WTC11 (cell line): ENCODE results near the gene GEMIN5. TPM values are rescaled to one million over a fixed set of nuclear protein-coding genes. Genes with fewer than 3 reads are reported as not detected.

Experiments used
- AFF4 ChIP-seq: sonication (generic); formaldehyde crosslinking; IDR thresholded peaks from 2 replicates; pipeline ENCODE4 v1.8.1; 2023; ENCODE audit warnings: mild to moderate bottlenecking, missing genetic modification reagents, borderline replicate concordance
- CBFB ChIP-seq: sonication (generic); formaldehyde crosslinking; IDR thresholded peaks from 2 replicates; pipeline ENCODE4 v1.8.1; 2022; ENCODE audit warnings: mild to moderate bottlenecking, low read depth, missing genetic modification reagents
- ELF4 ChIP-seq: sonication (generic); formaldehyde crosslinking; IDR thresholded peaks from 2 replicates; pipeline ENCODE4 v1.8.1; 2022; ENCODE audit warnings: low read depth, mild to moderate bottlenecking, moderate library complexity, missing genetic modification reagents
- ERG ChIP-seq: fragments of 250-450 bp; sonication (Bioruptor Pico); IDR thresholded peaks from 2 replicates; pipeline ENCODE4 v1.8.0; 2021; ENCODE audit warnings: mild to moderate bottlenecking
- ESRRA ChIP-seq: sonication (generic); formaldehyde crosslinking; IDR thresholded peaks from 2 replicates; pipeline ENCODE4 v1.8.1; 2022; ENCODE audit warnings: mild to moderate bottlenecking, missing genetic modification reagents, borderline replicate concordance
- FOXJ3 ChIP-seq: sonication (generic); formaldehyde crosslinking; IDR thresholded peaks from 2 replicates; pipeline ENCODE4 v1.9.0; 2021; ENCODE audit warnings: missing genetic modification reagents, mild to moderate bottlenecking, borderline replicate concordance
- GTF2I ChIP-seq: fragments of 250-450 bp; sonication (Bioruptor Pico); conservative IDR thresholded peaks from 2 replicates; pipeline ENCODE4 v1.4.0; 2021; ENCODE audit warnings: mild to moderate bottlenecking
- MLX ChIP-seq: sonication (generic); formaldehyde crosslinking; IDR thresholded peaks from 2 replicates; pipeline ENCODE4 v1.8.1; 2023; ENCODE audit warnings: mild to moderate bottlenecking, missing genetic modification reagents, moderate library complexity
- NR3C1 ChIP-seq: sonication (generic); formaldehyde crosslinking; conservative IDR thresholded peaks from 2 replicates; pipeline ENCODE4 v1.8.1; 2023; ENCODE audit warnings: low read depth, mild to moderate bottlenecking, missing genetic modification reagents
- OVOL2 ChIP-seq: fragments of 250-450 bp; sonication (Bioruptor Pico); IDR thresholded peaks from 2 replicates; pipeline ENCODE4 v1.9.0; 2021; ENCODE audit warnings: mild to moderate bottlenecking, borderline replicate concordance
- PRDM15 ChIP-seq: sonication (generic); formaldehyde crosslinking; IDR thresholded peaks from 2 replicates; pipeline ENCODE4 v1.8.0; 2022; ENCODE audit warnings: missing genetic modification reagents
- PRRX2 ChIP-seq: fragments of 250-450 bp; sonication (Bioruptor Pico); IDR thresholded peaks from 2 replicates; pipeline ENCODE4 v1.8.0; 2021; ENCODE audit warnings: mild to moderate bottlenecking
- RORB ChIP-seq: fragments of 250-450 bp; sonication (Bioruptor Pico); IDR thresholded peaks from 2 replicates; pipeline ENCODE4 v1.9.0; 2021; ENCODE audit warnings: mild to moderate bottlenecking
- SOX15 ChIP-seq: fragments of 250-450 bp; sonication (Bioruptor Pico); IDR thresholded peaks from 2 replicates; pipeline ENCODE4 v1.9.0; 2021; ENCODE audit warnings: mild to moderate bottlenecking
- SP1 ChIP-seq: sonication (generic); formaldehyde crosslinking; conservative IDR thresholded peaks from 2 replicates; pipeline ENCODE4 v1.8.1; 2022; ENCODE audit warnings: missing genetic modification reagents
- TCF7 ChIP-seq: sonication (generic); formaldehyde crosslinking; IDR thresholded peaks from 2 replicates; pipeline ENCODE4 v1.8.0; 2022; ENCODE audit warnings: mild to moderate bottlenecking, low read depth, missing genetic modification reagents, moderate library complexity
- USF2 ChIP-seq: sonication (generic); formaldehyde crosslinking; IDR thresholded peaks from 2 replicates; pipeline ENCODE4 v1.8.1; 2023; ENCODE audit warnings: mild to moderate bottlenecking, missing genetic modification reagents, moderate library complexity
- ZNF121 ChIP-seq: sonication (generic); formaldehyde crosslinking; IDR thresholded peaks from 2 replicates; pipeline ENCODE4 v1.8.0; 2023; ENCODE audit warnings: missing genetic modification reagents
- ZNF219 ChIP-seq: sonication (generic); formaldehyde crosslinking; IDR thresholded peaks from 2 replicates; pipeline ENCODE4 v1.8.0; 2023; ENCODE audit warnings: missing genetic modification reagents, mild to moderate bottlenecking, borderline replicate concordance
- ZNF263 ChIP-seq: sonication (generic); formaldehyde crosslinking; IDR thresholded peaks from 2 replicates; pipeline ENCODE4 v1.8.1; 2022; ENCODE audit warnings: low read depth, mild to moderate bottlenecking, moderate library complexity, missing genetic modification reagents
- ZNF512 ChIP-seq: sonication (generic); formaldehyde crosslinking; IDR thresholded peaks from 2 replicates; pipeline ENCODE4 v1.8.1; 2022; ENCODE audit warnings: missing genetic modification reagents, borderline replicate concordance
- ZSCAN18 ChIP-seq: fragments of 250-450 bp; sonication (Bioruptor Pico); IDR thresholded peaks from 2 replicates; pipeline ENCODE4 v2.1.2; 2022; ENCODE audit warnings: mild to moderate bottlenecking, moderate library complexity
- total RNA-seq: library from RNA; stranded (reverse); gene quantifications from 3 replicates; pipeline ENCODE4 v1.2.3, GENCODE V29; 2021

Gene GEMIN5
- total RNA-seq, 1 experiment from 2014 or later: 34.8 TPM

GRCh38 chr5:154858297-154858971, 79.6 kb downstream of the GEMIN5 start, which contains the start of gene CNOT8 (continued):
- TF ChIP-seq ZNF512 (no peak), ELF4 (CRISPR knock-in tag) (no peak), ZNF219 (CRISPR knock-in tag) (no peak), TCF7 (CRISPR knock-in tag) (no peak), USF2 (0 out of 2 replicates have a peak, but pooled peaks have one; percentile 40), ZSCAN18 (CRISPR knock-in tag) (no peak), FOXJ3 (CRISPR knock-in tag) (no peak), SOX15 (CRISPR knock-in tag) (no peak), NR3C1 (no peak), PRDM15 (no peak), MLX (CRISPR knock-in tag) (no peak), ZNF121 (no peak), ERG (CRISPR knock-in tag) (no peak), ZNF263 (CRISPR knock-in tag) (no peak), PRRX2 (no peak), SP1 (CRISPR knock-in tag) (peak; percentile 83), GTF2I (CRISPR knock-in tag) (no peak), AFF4 (CRISPR knock-in tag) (no peak; the same call in 1 of the 2 replicates), OVOL2 (CRISPR knock-in tag) (no peak), ESRRA (CRISPR knock-in tag) (no peak), CBFB (no peak), RORB (CRISPR knock-in tag) (no peak)
